Kidney (tissue), 14 donors: ENCODE results near the gene CMTM8. TPM values are rescaled to one million over a fixed set of nuclear protein-coding genes. Genes with fewer than 3 reads are reported as not detected.

Experiments
- DNase-seq, 5 donors: peaks; one replicate each; pipeline ENCODE4 v3.0.0-alpha.2; 2013 to 2020
- FAIRE-seq: peaks from 2 replicates; lab custom pipeline; 2012; peaks lifted over from hg19 to GRCh38; lab: Jason Lieb, UNC
- H3K27ac ChIP-seq, 2 donors: one replicate each; pipeline ENCODE4 v1.7.0; 2013; ENCODE audit warnings: low read depth in 2 of 2, low read length in 2 of 2, inconsistent platforms in 1 of 2
- H3K27me3 ChIP-seq: one replicate; pipeline ENCODE4 v1.7.1; 2013; ENCODE audit warnings: low read length, inconsistent platforms; ENCODE audit not compliant: control insufficient read depth, insufficient read depth
- H3K36me3 ChIP-seq, 3 donors: one replicate each; pipeline versions ENCODE4 v1.7.0 to v1.7.1; 2013; ENCODE audit warnings: low read length in 3 of 3, control low read depth in 1 of 3, inconsistent platforms in 1 of 3; ENCODE audit not compliant: insufficient read depth in 3 of 3, control insufficient read depth in 2 of 3
- H3K4me1 ChIP-seq, 3 donors: one replicate each; pipeline versions ENCODE4 v1.7.0 to v1.7.1; 2013; ENCODE audit warnings: low read length in 3 of 3, inconsistent platforms in 1 of 3, low read depth in 1 of 3; ENCODE audit not compliant: control insufficient read depth in 2 of 3, insufficient read depth in 2 of 3
- H3K4me3 ChIP-seq, 3 donors: one replicate each; pipeline versions ENCODE4 v1.7.0 to v1.8.1; 2013; ENCODE audit warnings: low read length in 3 of 3, control low read depth in 1 of 3, inconsistent platforms in 1 of 3
- H3K9ac ChIP-seq, 3 donors: one replicate each; pipeline versions ENCODE4 v1.7.0 to v1.7.1; 2013; ENCODE audit warnings: low read length in 3 of 3, control low read depth in 1 of 3, inconsistent platforms in 1 of 3
- H3K9me3 ChIP-seq, 3 donors: one replicate each; pipeline versions ENCODE4 v1.7.0 to v1.7.1; 2013; ENCODE audit warnings: low read length in 3 of 3, control low read depth in 1 of 3, inconsistent platforms in 1 of 3; ENCODE audit not compliant: control insufficient read depth in 2 of 3, insufficient read depth in 1 of 3
- intact Hi-C: fragments of 100-400 bp; cut with DNase I; formaldehyde crosslinking; loops from one replicate; pipeline ENCODE4 v1.11.1; 2022
- polyA plus RNA-seq: library from polyadenylated mRNA; stranded (reverse); fragments of 350-450 nt; fragmentation: Illumina TruSeq; extraction: RNeasy Lipid Tissue Mini Kit (QIAGEN cat#74804); gene quantifications from one replicate; pipeline ENCODE4 v1.2.3, GENCODE V29; 2014; ENCODE audit warnings: low read depth, low replicate concordance; ENCODE audit not compliant: insufficient read depth
- total RNA-seq: library from RNA; stranded (reverse); fragmentation: NEBNext Ultra II Directional; extraction: Animal tissue kit (Norgen Biotek cat#: 25700); gene quantifications from one replicate; pipeline ENCODE4 v1.2.1, GENCODE V29; 2021
- TF ChIP-seq, protein P1 (sequence below): IDR thresholded peaks from 3 replicates; pipeline ENCODE4 v1.5.1; 2012; ENCODE audit warnings: mild to moderate bottlenecking, moderate library complexity, borderline replicate concordance; ENCODE audit not compliant: insufficient read depth; ENCODE audit errors: extremely low read depth
- donor health status: control.
- donor health status: control.
- donor health status: control.
- donor health status: control.
- donor health status: control.
- donor health status: DM: yes; HTN: yes; CAD: no.
- donor health status: Normal renal cell carcinoma (clear cell type).

Gene CMTM8
- total and polyA plus RNA-seq, 2 donors from 2014 or later = 5.4 to 9.6 TPM

GRCh38 chr3:32284443-32285212 lies 46.1 kb downstream of the CMTM8 start:
- no peaks in the 10 kb centered on the region for H3K27me3 ChIP-seq
- DNase-seq = no peak
- H3K27ac ChIP-seq = peak overlapping the region in 1 of 2 donors; percentile 41
- H3K9me3 ChIP-seq = no peaks in the 10 kb centered on the region
- H3K36me3 ChIP-seq = no peaks in the 10 kb centered on the region
- TF ChIP-seq, protein P1, sequence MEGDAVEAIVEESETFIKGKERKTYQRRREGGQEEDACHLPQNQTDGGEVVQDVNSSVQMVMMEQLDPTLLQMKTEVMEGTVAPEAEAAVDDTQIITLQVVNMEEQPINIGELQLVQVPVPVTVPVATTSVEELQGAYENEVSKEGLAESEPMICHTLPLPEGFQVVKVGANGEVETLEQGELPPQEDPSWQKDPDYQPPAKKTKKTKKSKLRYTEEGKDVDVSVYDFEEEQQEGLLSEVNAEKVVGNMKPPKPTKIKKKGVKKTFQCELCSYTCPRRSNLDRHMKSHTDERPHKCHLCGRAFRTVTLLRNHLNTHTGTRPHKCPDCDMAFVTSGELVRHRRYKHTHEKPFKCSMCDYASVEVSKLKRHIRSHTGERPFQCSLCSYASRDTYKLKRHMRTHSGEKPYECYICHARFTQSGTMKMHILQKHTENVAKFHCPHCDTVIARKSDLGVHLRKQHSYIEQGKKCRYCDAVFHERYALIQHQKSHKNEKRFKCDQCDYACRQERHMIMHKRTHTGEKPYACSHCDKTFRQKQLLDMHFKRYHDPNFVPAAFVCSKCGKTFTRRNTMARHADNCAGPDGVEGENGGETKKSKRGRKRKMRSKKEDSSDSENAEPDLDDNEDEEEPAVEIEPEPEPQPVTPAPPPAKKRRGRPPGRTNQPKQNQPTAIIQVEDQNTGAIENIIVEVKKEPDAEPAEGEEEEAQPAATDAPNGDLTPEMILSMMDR = no peak
- intact Hi-C loops = no loop called here
- no peak for FAIRE-seq
- H3K4me3 ChIP-seq = no peak overlapping the region
- H3K4me1 ChIP-seq = peaks cover 0 to 5% (median 4%) of the 10 kb centered on the region in 3 donors
- no peak overlapping the region for H3K9ac ChIP-seq

DNA sequence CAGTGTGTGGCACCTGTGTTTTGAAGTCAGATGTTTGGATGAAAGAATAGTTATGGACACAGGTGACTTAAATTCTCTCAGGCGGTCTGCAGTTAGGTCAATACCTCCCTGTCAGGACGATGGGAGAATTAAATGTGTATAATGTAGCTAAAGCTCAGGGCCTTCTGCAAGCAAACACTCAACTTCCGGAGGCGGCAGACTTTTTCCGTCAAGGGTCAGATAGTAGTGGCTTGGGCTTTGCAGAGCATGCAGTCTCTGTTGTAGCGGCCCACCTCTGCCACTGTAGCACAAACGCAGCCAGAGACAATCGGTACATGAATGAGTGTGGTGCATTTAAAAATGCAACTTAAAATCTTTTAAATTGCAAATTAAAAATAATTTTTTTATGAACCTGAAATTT lies 47.4 kb downstream of the CMTM8 start:
- peaks cover 0 to 8% (median 4%) of the 10 kb centered on the region in 3 donors for H3K4me1 ChIP-seq
- H3K4me3 ChIP-seq = no peak overlapping the region
- H3K36me3 ChIP-seq = no peaks in the 10 kb centered on the region
- H3K27me3 ChIP-seq = no peaks in the 10 kb centered on the region
- DNase-seq (peak in 4 of 5 donors; percentile 45 to 80 (median 64)), FAIRE-seq (no peak)
- H3K9ac ChIP-seq = no peak overlapping the region
- H3K27ac ChIP-seq = no peak overlapping the region
- H3K9me3 ChIP-seq = no peaks in the 10 kb centered on the region
- TF ChIP-seq, protein P1 = no peak
- intact Hi-C loops = no loop called here

GRCh38 chr3:32288819-32289218 lies 50.3 kb downstream of the CMTM8 start:
- Histone ChIP-seq H3K36me3 (no peaks in the 10 kb centered on the region), H3K27me3 (no peaks in the 10 kb centered on the region), H3K4me1 (peaks cover 0 to 8% (median 3%) of the 10 kb centered on the region in 3 donors), H3K9ac (no peak overlapping the region), H3K4me3 (no peak overlapping the region), H3K27ac (no peak overlapping the region), H3K9me3 (no peaks in the 10 kb centered on the region)
- DNase-seq = no peak
- intact Hi-C loops = no loop called here
- TF ChIP-seq, protein P1 = no peak
- FAIRE-seq = no peak

GRCh38 chr3:32290619-32291018 lies 52.1 kb downstream of the CMTM8 start:
- no peaks in the 10 kb centered on the region for H3K27me3 ChIP-seq
- peaks cover 0 to 6% (median 0%) of the 10 kb centered on the region in 3 donors for H3K4me1 ChIP-seq
- DNase-seq (no peak), FAIRE-seq (no peak)
- TF ChIP-seq, protein P1 = no peak
- H3K27ac ChIP-seq = no peak overlapping the region
- H3K4me3 ChIP-seq = no peak overlapping the region
- H3K36me3 ChIP-seq = no peaks in the 10 kb centered on the region
- intact Hi-C loops = no loop called here
- no peak overlapping the region for H3K9ac ChIP-seq
- no peaks in the 10 kb centered on the region for H3K9me3 ChIP-seq
